Vagina (tissue), 2 donors: Measurements from ENCODE around the gene APBA1. TPM values are rescaled to one million over a fixed set of nuclear protein-coding genes. Genes with fewer than 3 reads are reported as not detected.

Source experiments
- DNase-seq, 2 donors: peaks; one replicate each; pipeline ENCODE4 v3.0.0-alpha.2; 2017; ENCODE audit errors: extremely low spot score in 2 of 2
- H3K27ac ChIP-seq: fragments of 200-600 bp; sonication (generic); one replicate; pipeline ENCODE4 v1.5.1; 2019
- H3K27me3 ChIP-seq: fragments of 200-600 bp; sonication (generic); one replicate; pipeline ENCODE4 v1.5.1; 2019
- H3K36me3 ChIP-seq, 2 donors: fragments of 200-600 bp; sonication (generic); one replicate each; pipeline ENCODE4 v1.5.1; 2017 to 2019
- H3K4me1 ChIP-seq: fragments of 200-600 bp; sonication (generic); one replicate; pipeline ENCODE4 v1.5.1; 2019
- H3K4me3 ChIP-seq, 2 donors: fragments of 200-600 bp; sonication (generic); 1 replicate in 1 of 2; 2 replicates in 1 of 2; pipeline ENCODE4 v1.5.1; 2016 to 2019
- H3K9me3 ChIP-seq: fragments of 200-600 bp; sonication (generic); one replicate; pipeline ENCODE4 v1.5.1; 2019
- CTCF ChIP-seq, 3 experiments: fragments of 450-650 bp in 2 of 3; fragments of 200-600 bp in 1 of 3; sonication (generic) in 1 of 3; IDR thresholded peaks; one replicate each; pipeline ENCODE4 v1.5.1; 2017 to 2019; ENCODE audit warnings: antibody characterized with exemption in 3 of 3, mild to moderate bottlenecking in 2 of 3, moderate library complexity in 2 of 3
- POLR2A ChIP-seq, 2 donors: fragments of 450-650 bp; IDR thresholded peaks; one replicate each; pipeline ENCODE4 v1.6.1; 2017; ENCODE audit warnings: antibody characterized with exemption in 2 of 2, mild to moderate bottlenecking in 2 of 2, moderate library complexity in 2 of 2
- POLR2AphosphoS5 ChIP-seq, 2 donors: sonication (generic); formaldehyde crosslinking; IDR thresholded peaks; one replicate each; pipeline ENCODE4 v1.9.0; 2017; ENCODE audit warnings: antibody characterized with exemption in 2 of 2, mild to moderate bottlenecking in 2 of 2, low read depth in 1 of 2; ENCODE audit not compliant: insufficient read depth in 1 of 2
- intact Hi-C: fragments of 100-400 bp; cut with DNase I; formaldehyde crosslinking; loops from one replicate; pipeline ENCODE4 v1.15.1; 2023
- total RNA-seq: library from RNA; depleted of rRNA; stranded (reverse); fragments of >200 nt; gene quantifications from one replicate; pipeline ENCODE4 v1.2.3, GENCODE V29; 2016

APBA1 gene
- total RNA-seq, 1 donor from 2014 or later: 13.3 TPM

GRCh38 chr9:69637193-69637816 lies 34.9 kb downstream of the APBA1 start:
- Histone ChIP-seq H3K4me1 (peaks cover 7% of the 10 kb centered on the region), H3K9me3 (no peaks in the 10 kb centered on the region), H3K27me3 (no peaks in the 10 kb centered on the region), H3K36me3 (no peaks in the 10 kb centered on the region), H3K4me3 (no peak overlapping the region), H3K27ac (no peak overlapping the region)
- DNase-seq: no peak
- intact Hi-C loops: no loop called here
- TF ChIP-seq POLR2AphosphoS5 (IDR thresholded peaks at IDR 0.05; ENCODE audit: insufficient read depth in 1 of 2, low read depth in 1 of 2) (no peak), POLR2A (IDR thresholded peaks at IDR 0.05) (no peak), CTCF (IDR thresholded peaks at IDR 0.05) (no peak)

- no peaks in the 10 kb centered on the region for H3K27me3 ChIP-seq
- H3K4me1 ChIP-seq: peaks cover 7% of the 10 kb centered on the region
- TF ChIP-seq POLR2AphosphoS5 (IDR thresholded peaks at IDR 0.05; ENCODE audit: insufficient read depth in 1 of 2, low read depth in 1 of 2): no peak
- TF ChIP-seq CTCF (IDR thresholded peaks at IDR 0.05): no peak
- TF ChIP-seq POLR2A (IDR thresholded peaks at IDR 0.05): no peak
- no peaks in the 10 kb centered on the region for H3K36me3 ChIP-seq
- H3K9me3 ChIP-seq: no peaks in the 10 kb centered on the region
- H3K4me3 ChIP-seq: no peak overlapping the region
- no peak for DNase-seq
- no peak overlapping the region for H3K27ac ChIP-seq
- intact Hi-C loops: no loop called here
Measured at GRCh38 chr9:69633716-69634115, 38.5 kb downstream of the APBA1 start.

GRCh38 chr9:69632768-69633167 lies 39.4 kb downstream of the APBA1 start:
- Histone ChIP-seq H3K9me3 (no peaks in the 10 kb centered on the region), H3K36me3 (no peaks in the 10 kb centered on the region), H3K27ac (no peak overlapping the region), H3K4me3 (no peak overlapping the region), H3K27me3 (no peaks in the 10 kb centered on the region), H3K4me1 (peaks cover 4% of the 10 kb centered on the region)
- no peak for TF ChIP-seq CTCF (IDR thresholded peaks at IDR 0.05)
- no peak for TF ChIP-seq POLR2AphosphoS5 (IDR thresholded peaks at IDR 0.05; ENCODE audit: insufficient read depth in 1 of 2, low read depth in 1 of 2)
- DNase-seq: no peak
- intact Hi-C loops: no loop called here

GRCh38 chr9:69627281-69627680 lies 44.9 kb downstream of the APBA1 start:
- H3K4me3 ChIP-seq: no peak overlapping the region
- peaks cover 9% of the 10 kb centered on the region for H3K4me1 ChIP-seq
- no peaks in the 10 kb centered on the region for H3K27me3 ChIP-seq
- intact Hi-C loops: no loop called here
- no peak overlapping the region for H3K27ac ChIP-seq
- no peaks in the 10 kb centered on the region for H3K36me3 ChIP-seq
- DNase-seq: no peak
- H3K9me3 ChIP-seq: no peaks in the 10 kb centered on the region
- no peak for TF ChIP-seq POLR2AphosphoS5 (IDR thresholded peaks at IDR 0.05; ENCODE audit: insufficient read depth in 1 of 2, low read depth in 1 of 2)
- TF ChIP-seq POLR2A (IDR thresholded peaks at IDR 0.05): no peak
- TF ChIP-seq CTCF (IDR thresholded peaks at IDR 0.05): no peak

GRCh38 chr9:69623276-69623675 lies 48.9 kb downstream of the APBA1 start:
- H3K27me3 ChIP-seq: no peaks in the 10 kb centered on the region

More at GRCh38 chr9:69623276-69623675, 48.9 kb downstream of the APBA1 start:
- H3K9me3 ChIP-seq: no peaks in the 10 kb centered on the region
- peaks cover 9% of the 10 kb centered on the region for H3K4me1 ChIP-seq
- DNase-seq: no peak
- no peaks in the 10 kb centered on the region for H3K36me3 ChIP-seq
- H3K4me3 ChIP-seq: no peak overlapping the region
- intact Hi-C loops: no loop called here
- no peak overlapping the region for H3K27ac ChIP-seq
- TF ChIP-seq POLR2AphosphoS5 (IDR thresholded peaks at IDR 0.05; ENCODE audit: insufficient read depth in 1 of 2, low read depth in 1 of 2) (no peak), POLR2A (IDR thresholded peaks at IDR 0.05) (no peak), CTCF (IDR thresholded peaks at IDR 0.05) (no peak)
